Measurements from ENCODE around the gene MTG2.

- TF ChIP-seq, protein P1, sequence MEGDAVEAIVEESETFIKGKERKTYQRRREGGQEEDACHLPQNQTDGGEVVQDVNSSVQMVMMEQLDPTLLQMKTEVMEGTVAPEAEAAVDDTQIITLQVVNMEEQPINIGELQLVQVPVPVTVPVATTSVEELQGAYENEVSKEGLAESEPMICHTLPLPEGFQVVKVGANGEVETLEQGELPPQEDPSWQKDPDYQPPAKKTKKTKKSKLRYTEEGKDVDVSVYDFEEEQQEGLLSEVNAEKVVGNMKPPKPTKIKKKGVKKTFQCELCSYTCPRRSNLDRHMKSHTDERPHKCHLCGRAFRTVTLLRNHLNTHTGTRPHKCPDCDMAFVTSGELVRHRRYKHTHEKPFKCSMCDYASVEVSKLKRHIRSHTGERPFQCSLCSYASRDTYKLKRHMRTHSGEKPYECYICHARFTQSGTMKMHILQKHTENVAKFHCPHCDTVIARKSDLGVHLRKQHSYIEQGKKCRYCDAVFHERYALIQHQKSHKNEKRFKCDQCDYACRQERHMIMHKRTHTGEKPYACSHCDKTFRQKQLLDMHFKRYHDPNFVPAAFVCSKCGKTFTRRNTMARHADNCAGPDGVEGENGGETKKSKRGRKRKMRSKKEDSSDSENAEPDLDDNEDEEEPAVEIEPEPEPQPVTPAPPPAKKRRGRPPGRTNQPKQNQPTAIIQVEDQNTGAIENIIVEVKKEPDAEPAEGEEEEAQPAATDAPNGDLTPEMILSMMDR (IDR thresholded peaks at IDR 0.05): no peak
- no peak for TF ChIP-seq POLR2A (IDR thresholded peaks at IDR 0.05)
Observed at GRCh38 chr20:62211769-62212288, 29.0 kb downstream of the MTG2 start.
